HFFc6 (cell line): ENCODE results near the gene CST7. TPM values are rescaled to one million over a fixed set of nuclear protein-coding genes. Genes with fewer than 3 reads are reported as not detected.

Experiments
- DNase-seq: peaks from one replicate; pipeline ENCODE4 v3.0.0-alpha.2; 2018
- H3K27ac Mint-ChIP-seq: 2 replicates; pipeline ENCODE4 v1.8.0; 2020; ENCODE audit warnings: mild to moderate bottlenecking, mixed read lengths
- H3K27me3 Mint-ChIP-seq: 2 replicates; pipeline ENCODE4 v1.8.0; 2021; ENCODE audit warnings: mild to moderate bottlenecking, moderate library complexity, mixed read lengths; ENCODE audit not compliant: insufficient read depth
- H3K36me3 Mint-ChIP-seq: 2 replicates; pipeline ENCODE4 v1.8.0; 2021; ENCODE audit warnings: low read depth, mixed read lengths
- H3K4me1 Mint-ChIP-seq: 2 replicates; pipeline ENCODE4 v1.8.0; 2020; ENCODE audit warnings: low read depth, mixed read lengths
- H3K4me3 Mint-ChIP-seq: 2 replicates; pipeline ENCODE4 v1.8.0; 2020; ENCODE audit warnings: mild to moderate bottlenecking, moderate library complexity, mixed read lengths
- H3K9me3 Mint-ChIP-seq: 2 replicates; pipeline ENCODE4 v1.8.0; 2020; ENCODE audit warnings: mild to moderate bottlenecking, mixed read lengths
- CTCF ChIP-seq: fragments of 200-600 bp; sonication (generic); IDR thresholded peaks from 2 replicates; pipeline ENCODE4 v1.5.0; 2021; ENCODE audit warnings: antibody characterized with exemption, mild to moderate bottlenecking
- total RNA-seq, 6 experiments: library from RNA; stranded (reverse); fragmentation: NEBNext Ultra II Directional; extraction: Animal tissue kit (Norgen Biotek cat#: 25700); gene quantifications; 2 replicates in 1 of 6; 3 replicates in 5 of 6; pipeline ENCODE4 v1.2.3, GENCODE V29; 2021

CST7 gene
- total RNA-seq, 6 experiments from 2014 or later, result not detected

- no peak for TF ChIP-seq CTCF
- no peak overlapping the region for H3K4me3 Mint-ChIP-seq
- no peaks in the 10 kb centered on the region for H3K36me3 Mint-ChIP-seq
- no peak for DNase-seq
- H3K9me3 Mint-ChIP-seq, result no peaks in the 10 kb centered on the region
- peaks cover 2% of the 10 kb centered on the region for H3K4me1 Mint-ChIP-seq
- H3K27ac Mint-ChIP-seq, result no peak overlapping the region
- peaks cover 5% of the 10 kb centered on the region for H3K27me3 Mint-ChIP-seq
Measured at GRCh38 chr20:25005661-25006060, 56.6 kb downstream of the CST7 start.

GRCh38 chr20:25006431-25007167 lies 57.5 kb downstream of the CST7 start:
- TF ChIP-seq CTCF, result no peak
- Mint-ChIP-seq H3K4me3 (no peak overlapping the region), H3K27me3 (peaks cover 8% of the 10 kb centered on the region), H3K9me3 (no peaks in the 10 kb centered on the region), H3K27ac (no peak overlapping the region), H3K4me1 (no peaks in the 10 kb centered on the region), H3K36me3 (no peaks in the 10 kb centered on the region)
- DNase-seq, result no peak

GRCh38 chr20:25007491-25008305 lies 58.6 kb downstream of the CST7 start:
- TF ChIP-seq CTCF, result no peak
- Mint-ChIP-seq H3K27me3 (peaks cover 7% of the 10 kb centered on the region), H3K4me3 (no peak overlapping the region), H3K4me1 (no peaks in the 10 kb centered on the region), H3K36me3 (no peaks in the 10 kb centered on the region), H3K27ac (no peak overlapping the region), H3K9me3 (no peaks in the 10 kb centered on the region)
- no peak for DNase-seq

- Mint-ChIP-seq H3K27me3 (peaks cover 5% of the 10 kb centered on the region; the same call in 1 of the 2 replicates), H3K9me3 (no peaks in the 10 kb centered on the region)
- no peak for TF ChIP-seq CTCF
Measured at GRCh38 chr20:25008388-25009217, 59.5 kb downstream of the CST7 start.

More at GRCh38 chr20:25008388-25009217, 59.5 kb downstream of the CST7 start:
- Mint-ChIP-seq H3K4me3 (no peak overlapping the region), H3K36me3 (no peaks in the 10 kb centered on the region), H3K27ac (no peak overlapping the region), H3K4me1 (no peaks in the 10 kb centered on the region)
- no peak for DNase-seq

Other genes with a start within 250 kb of the CST7 start
- gene APMAP, start 43.5 kb downstream of the CST7 start, total RNA-seq, result 100 to 1,000 TPM; 119 to 137 (median 129) TPM
- 1 to 10 TPM in 5 of 6 experiments, under 1 TPM in 1; 0.80 to 1.4 (median 1.2) TPM for gene ACSS1, start 108.9 kb downstream of the CST7 start, total RNA-seq
- not detected for gene VSX1, start 132.9 kb downstream of the CST7 start, total RNA-seq
- 10 to 100 TPM; 46.2 to 53.2 (median 51.6) TPM for gene ENTPD6, start 246.4 kb downstream of the CST7 start, total RNA-seq